Thyroid gland (tissue), 4 donors: ENCODE measurements around the gene SYT13. TPM values are rescaled to one million over a fixed set of nuclear protein-coding genes. Genes with fewer than 3 reads are reported as not detected.

Experiments
- DNase-seq, 2 donors: peaks; one replicate each; pipeline ENCODE4 v3.0.0-alpha.2; 2019
- H3K27ac ChIP-seq, 3 donors: fragments of 200-600 bp; sonication (generic); 1 replicate in 2 of 3; 2 replicates in 1 of 3; pipeline ENCODE4 v1.5.1; 2016 to 2019; ENCODE audit warnings: mild to moderate bottlenecking in 1 of 3, moderate library complexity in 1 of 3
- H3K27me3 ChIP-seq: fragments of 200-600 bp; sonication (generic); one replicate; pipeline ENCODE4 v1.5.1; 2019
- H3K36me3 ChIP-seq, 2 donors: fragments of 200-600 bp; sonication (generic); one replicate each; pipeline ENCODE4 v1.5.1; 2016 to 2019
- H3K4me1 ChIP-seq, 2 donors: fragments of 200-600 bp; sonication (generic); one replicate each; pipeline ENCODE4 v1.5.1; 2017 to 2019
- H3K4me3 ChIP-seq, 3 donors: fragments of 200-600 bp; sonication (generic); replicated peaks in 1 of 3; 1 replicate in 2 of 3; 2 replicates in 1 of 3; pipeline ENCODE4 v1.5.1; 2016; ENCODE audit warnings: mild to moderate bottlenecking in 1 of 3
- H3K9me3 ChIP-seq: fragments of 200-600 bp; sonication (generic); one replicate; pipeline ENCODE4 v1.5.1; 2017
- CTCF ChIP-seq, 6 experiments: fragments of 200-600 bp in 3 of 6; fragments of 450-650 bp in 3 of 6; sonication (generic) in 3 of 6; IDR thresholded peaks; one replicate each; pipeline ENCODE4 v1.5.1; 2016 to 2019; ENCODE audit warnings: antibody characterized with exemption in 6 of 6, mild to moderate bottlenecking in 2 of 6, inconsistent platforms in 1 of 6, moderate library complexity in 1 of 6
- POLR2A ChIP-seq, 2 donors: fragments of 450-650 bp; IDR thresholded peaks; one replicate each; pipeline ENCODE4 v1.6.1; 2017; ENCODE audit warnings: antibody characterized with exemption in 2 of 2, mild to moderate bottlenecking in 2 of 2, moderate library complexity in 1 of 2
- WGBS, 2 donors: methylation state at CpG; one replicate each; pipeline ENCODE4 v1.1.5; 2017; 5-methylcytosine and 5-hydroxymethylcytosine counted together
- intact Hi-C: fragments of 100-400 bp; cut with DNase I; formaldehyde crosslinking; loops from one replicate; pipeline ENCODE4 v1.15.1; 2023
- total RNA-seq, 4 donors: library from RNA; depleted of rRNA; stranded (reverse); fragments of >200 nt; gene quantifications; one replicate each; pipeline ENCODE4 v1.2.3, GENCODE V29; 2016

The SYT13 gene
- total RNA-seq, 4 donors from 2014 or later: 1.6 to 12.7 (median 4.3) TPM

- no peak overlapping the region for H3K27ac ChIP-seq
- 54 to 64% methylated on average over 6 of the region's 6 CpGs for WGBS, 2 donors
- H3K9me3 ChIP-seq: no peaks in the 10 kb centered on the region
- TF ChIP-seq POLR2A (IDR thresholded peaks at IDR 0.05): no peak
- no peak for TF ChIP-seq CTCF (IDR thresholded peaks at IDR 0.05)
- no peaks in the 10 kb centered on the region for H3K36me3 ChIP-seq
- intact Hi-C loops: loop anchor here (10.0 kb wide), 1 partner anchor 400 kb away; no protein-coding TSS in a partner anchor
- H3K4me1 ChIP-seq: no peaks in the 10 kb centered on the region
- H3K27me3 ChIP-seq: no peaks in the 10 kb centered on the region
- no peak for DNase-seq
- H3K4me3 ChIP-seq: no peak overlapping the region
These were observed 38.3 kb upstream of the SYT13 start for GRCh38 chr11:45324459-45324858.

- 78 to 81% methylated on average over 6 to 8 of the region's 8 CpGs for WGBS, 2 donors
- intact Hi-C loops: loop anchor here (10.0 kb wide), 1 partner anchor 399 kb away; no protein-coding TSS in a partner anchor
- no peak for DNase-seq
- Histone ChIP-seq H3K9me3 (no peaks in the 10 kb centered on the region), H3K4me3 (no peak overlapping the region), H3K36me3 (no peaks in the 10 kb centered on the region), H3K27me3 (no peaks in the 10 kb centered on the region), H3K4me1 (no peaks in the 10 kb centered on the region), H3K27ac (no peak overlapping the region)
- TF ChIP-seq CTCF (IDR thresholded peaks at IDR 0.05) (no peak), POLR2A (IDR thresholded peaks at IDR 0.05) (no peak)
These were observed 37.6 kb upstream of the SYT13 start for GRCh38 chr11:45323601-45324249.

GRCh38 chr11:45322891-45323600 is 36.9 kb upstream of the SYT13 start:
- Histone ChIP-seq H3K27me3 (no peaks in the 10 kb centered on the region), H3K9me3 (no peaks in the 10 kb centered on the region), H3K4me3 (no peak overlapping the region), H3K36me3 (no peaks in the 10 kb centered on the region), H3K27ac (no peak overlapping the region), H3K4me1 (no peaks in the 10 kb centered on the region)
- DNase-seq: no peak
- WGBS, 2 donors: 73% methylated on average over 6 to 7 of the region's 7 CpGs
- no peak for TF ChIP-seq CTCF (IDR thresholded peaks at IDR 0.05)
- no peak for TF ChIP-seq POLR2A (IDR thresholded peaks at IDR 0.05)
- intact Hi-C loops: loop anchor here (10.0 kb wide), 1 partner anchor 398 kb away; no protein-coding TSS in a partner anchor

GRCh38 chr11:45322111-45322705 is 36.1 kb upstream of the SYT13 start:
- intact Hi-C loops: loop anchor here (10.0 kb wide), 1 partner anchor 397 kb away; no protein-coding TSS in a partner anchor
- Histone ChIP-seq H3K4me3 (no peak overlapping the region), H3K36me3 (no peaks in the 10 kb centered on the region), H3K9me3 (no peaks in the 10 kb centered on the region), H3K27me3 (no peaks in the 10 kb centered on the region), H3K27ac (no peak overlapping the region), H3K4me1 (no peaks in the 10 kb centered on the region)
- no peak for DNase-seq
- 67 to 71% methylated on average over 8 of the region's 8 CpGs for WGBS, 2 donors
- TF ChIP-seq CTCF (IDR thresholded peaks at IDR 0.05): no peak
- TF ChIP-seq POLR2A (IDR thresholded peaks at IDR 0.05): no peak
